Loucy (cell line): ENCODE results near the gene COL2A1.

Experiments
- CTCF ChIP-seq: fragments of 200-600 bp; sonication (generic); conservative IDR thresholded peaks from 2 replicates; pipeline ENCODE4 v1.5.1; 2014; ENCODE audit warnings: mild to moderate bottlenecking, antibody characterized with exemption, low read length
- EZH2phosphoT487 ChIP-seq: fragments of 200-600 bp; IDR thresholded peaks from 2 replicates; pipeline ENCODE4 v1.6.1; 2018; ENCODE audit warnings: antibody characterized with exemption, mild to moderate bottlenecking, moderate library complexity, borderline replicate concordance

DNA sequence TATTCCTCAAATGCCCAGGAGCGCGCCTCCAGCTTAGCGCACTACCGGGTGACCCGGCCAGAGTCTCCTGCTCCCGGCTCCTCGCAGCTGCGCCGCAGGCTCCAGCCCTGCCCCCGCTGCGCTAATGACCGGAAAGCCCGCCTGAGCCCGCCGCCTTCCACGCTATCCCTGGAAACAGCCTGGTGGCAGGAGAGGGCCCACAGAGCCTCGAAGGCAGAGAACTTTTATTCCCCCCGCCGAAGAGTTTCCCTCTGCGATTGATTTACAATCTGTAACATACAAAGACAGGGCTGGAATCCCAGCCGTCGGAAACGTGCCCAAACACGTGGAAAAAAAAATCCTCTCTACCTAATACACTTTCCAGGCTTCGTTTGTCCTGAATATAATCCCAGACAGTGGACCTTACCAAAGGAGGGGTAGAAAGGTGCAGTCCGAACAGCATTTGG, 1.5 kb downstream of the COL2A1 start:
- no peak for TF ChIP-seq CTCF
- TF ChIP-seq EZH2phosphoT487: no peak
